IPS DF 19.7 (cell line): ENCODE measurements around the gene COMMD8.
"Not testable (repeated sequence)": the region's sequence is repeated elsewhere in the genome, so short reads cannot be mapped to it uniquely, and the experiment has no call there.

ENCODE experiments used
- DNase-seq: peaks from one replicate; pipeline ENCODE4 v3.0.0-alpha.2; 2013; ENCODE audit warnings: low read depth, low spot score

COMMD8 gene

DNA sequence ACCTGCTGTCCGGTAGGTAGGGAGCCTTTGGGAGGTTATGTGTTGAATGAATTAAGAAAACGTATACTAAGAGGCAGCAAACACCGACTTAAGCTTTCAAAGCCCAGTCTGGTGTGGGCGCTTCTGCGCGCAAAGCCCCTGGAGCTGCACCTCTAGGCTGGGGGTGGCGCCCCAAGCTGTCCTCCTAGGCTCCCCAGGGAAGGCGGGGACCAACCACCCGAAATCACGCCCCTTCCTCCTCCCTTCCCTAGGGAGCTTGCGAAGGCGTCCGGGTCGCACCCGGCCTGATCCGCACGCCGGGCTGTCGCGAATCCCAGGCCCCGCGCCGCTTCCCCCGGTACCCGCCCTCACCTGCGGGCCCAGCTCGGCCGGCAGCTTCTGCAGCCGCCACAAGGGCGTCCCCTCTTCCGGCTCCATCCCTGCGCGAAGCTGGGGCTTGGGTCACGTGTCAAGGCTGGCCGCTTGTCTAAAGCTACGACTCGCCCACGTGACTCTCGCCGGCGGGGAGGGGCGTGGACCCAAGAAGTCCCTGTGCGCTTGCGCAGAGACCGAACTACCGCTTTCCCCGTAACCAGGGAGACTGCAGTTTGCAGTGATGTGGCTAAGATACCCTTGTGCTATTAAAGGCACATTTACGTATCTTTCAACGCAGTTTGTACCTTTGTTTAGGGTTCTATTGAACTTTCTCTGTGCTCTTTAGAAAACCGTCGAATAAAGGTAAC, at the start of gene COMMD8:
TSS of gene COMMD8 (minus strand) at position 468 of the 722 bp plus-strand sequence. CDS start at position 417, 51 bp downstream.
- peak; percentile 95 for DNase-seq

DNA sequence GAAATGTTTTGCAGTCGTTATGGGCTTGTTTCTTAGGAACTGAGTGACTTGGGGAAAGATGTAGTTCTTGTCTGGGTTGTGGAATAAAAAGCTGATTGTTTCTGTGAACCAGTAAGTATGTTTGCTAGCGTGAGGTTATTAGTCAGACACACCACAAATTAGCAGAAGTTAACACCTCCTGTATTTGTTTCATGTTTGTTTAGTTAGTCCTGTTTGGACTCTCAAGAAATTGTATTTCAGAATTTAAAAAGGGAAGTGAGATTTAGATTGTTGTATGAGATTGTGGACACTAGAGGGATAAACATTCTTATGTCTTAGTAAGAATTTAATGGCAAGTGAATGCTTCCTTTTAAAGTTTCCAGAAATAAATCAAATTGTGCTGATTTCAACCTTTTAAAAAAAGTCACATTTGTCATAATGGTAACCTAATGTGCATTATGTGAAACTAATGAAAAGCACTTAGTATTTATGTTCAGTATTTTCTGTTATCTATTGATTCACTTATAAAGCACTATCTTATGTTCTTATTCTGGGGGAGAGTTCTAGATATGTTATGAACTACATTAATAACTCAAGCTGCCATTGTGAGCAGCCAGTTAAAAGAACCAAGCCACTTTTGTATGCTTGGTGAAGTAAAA, 47.1 kb upstream of the COMMD8 start:
- no peak for DNase-seq

DNA sequence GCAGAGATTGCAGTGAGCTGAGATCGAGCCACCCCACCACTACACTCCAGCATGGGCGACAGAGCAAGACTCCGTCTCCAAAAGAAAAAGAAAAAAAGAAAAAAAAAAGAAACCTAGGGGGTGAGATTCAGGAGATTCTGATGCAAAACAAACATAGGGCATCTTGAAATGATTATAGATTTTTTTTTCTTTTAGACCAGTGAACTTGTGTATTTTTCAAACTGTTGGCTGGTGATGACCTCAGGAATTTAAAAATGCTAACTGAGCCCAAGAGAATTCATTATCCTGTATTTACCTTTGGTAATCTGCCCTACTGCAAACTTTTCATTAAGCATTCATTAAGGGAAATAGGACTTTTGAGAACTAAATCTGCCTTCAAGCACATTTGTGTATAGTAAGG, 42.2 kb upstream of the COMMD8 start:
- DNase-seq, result no peak

DNA sequence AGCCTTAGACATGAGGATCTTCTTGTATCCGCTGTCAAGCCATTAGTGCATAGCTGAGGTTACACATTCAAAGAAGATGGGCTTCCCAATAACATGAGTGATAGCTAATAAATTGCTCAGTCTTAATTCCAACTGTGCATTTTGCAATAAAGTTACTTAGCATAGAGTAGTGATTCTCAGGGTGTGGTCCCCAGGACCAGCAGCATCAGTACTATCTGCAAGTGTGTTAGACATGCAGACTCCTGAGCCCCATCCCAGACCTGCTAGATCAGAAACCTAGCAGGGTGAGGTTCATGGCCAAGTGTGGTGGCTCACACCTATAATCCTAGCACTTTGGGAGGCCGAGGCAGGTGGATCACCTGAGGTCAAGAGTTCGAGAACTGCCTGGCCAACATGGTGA, 41.6 kb upstream of the COMMD8 start:
- DNase-seq, result no peak

DNA sequence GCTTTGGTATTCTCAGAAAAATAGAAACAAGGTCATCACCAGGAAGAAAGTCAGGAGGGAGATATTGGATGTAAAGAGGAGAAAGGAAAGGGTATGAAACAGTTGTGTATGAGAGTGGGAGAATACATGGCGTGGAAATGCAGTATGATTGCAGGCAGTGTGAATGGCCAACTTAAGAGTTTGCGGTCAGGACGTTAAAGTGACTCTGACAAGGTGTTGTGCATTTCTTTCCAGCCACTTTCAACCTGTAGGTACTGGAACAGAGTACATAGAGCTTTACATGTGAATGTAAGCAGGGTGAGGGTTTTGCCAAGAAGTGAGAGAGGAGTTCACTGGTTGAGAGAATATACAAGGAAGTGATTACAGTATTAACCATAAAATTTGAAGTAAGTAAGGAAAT, 37.3 kb upstream of the COMMD8 start:
- no peak for DNase-seq

DNA sequence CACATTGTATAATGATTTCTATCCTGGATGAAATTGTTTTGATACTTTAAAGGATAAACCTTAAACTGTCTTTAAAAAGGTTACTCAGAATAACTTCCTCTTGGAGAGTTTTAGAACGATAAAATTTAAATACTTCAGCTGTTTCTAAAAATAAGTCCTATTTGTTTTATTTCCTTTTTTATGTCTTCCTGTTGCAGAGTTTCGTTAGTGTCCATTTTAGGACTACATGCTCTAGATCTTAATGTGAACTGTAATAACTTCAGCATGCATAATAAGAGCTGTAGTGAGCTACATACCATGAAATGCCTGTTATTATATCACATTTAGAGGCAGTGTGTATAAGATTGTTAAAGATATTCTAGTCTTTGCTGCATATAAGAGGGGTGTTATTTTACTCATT, 36.2 kb upstream of the COMMD8 start:
- DNase-seq, result no peak

DNA sequence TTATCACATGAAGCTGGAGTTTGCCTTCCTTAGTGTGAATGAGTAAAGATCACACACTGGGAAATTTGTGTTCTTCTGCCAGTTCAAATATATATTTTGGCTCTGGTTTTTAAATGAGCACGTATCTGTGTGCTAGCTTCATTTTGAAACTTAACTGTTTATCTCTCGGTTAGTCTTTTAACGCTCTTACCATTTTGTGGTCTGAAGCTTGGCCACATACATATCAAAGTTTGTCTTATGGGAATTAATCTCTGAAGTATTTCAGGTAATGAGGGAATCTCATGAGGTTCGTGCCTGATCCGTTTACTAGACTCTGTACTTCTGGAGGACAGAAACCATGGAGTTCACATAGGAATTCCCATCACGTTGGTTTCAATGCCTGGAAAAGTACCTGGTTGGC, 35.4 kb upstream of the COMMD8 start:
- no peak for DNase-seq

DNA sequence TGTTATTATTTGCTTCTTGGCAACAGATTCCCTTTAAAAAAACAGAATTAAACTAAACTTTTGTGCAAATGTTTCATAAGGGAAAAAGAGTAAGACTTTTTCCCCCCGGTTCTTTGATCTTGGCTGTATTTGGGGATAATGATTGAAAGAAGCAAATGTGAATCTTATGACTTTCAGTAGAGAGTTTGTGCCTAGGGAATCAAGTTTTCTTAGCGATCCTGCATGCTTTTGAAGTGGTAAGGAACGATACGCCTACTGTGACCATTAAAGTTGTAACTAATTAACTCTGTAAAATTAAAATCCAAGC, 30.6 kb upstream of the COMMD8 start:
- no peak for DNase-seq

DNA sequence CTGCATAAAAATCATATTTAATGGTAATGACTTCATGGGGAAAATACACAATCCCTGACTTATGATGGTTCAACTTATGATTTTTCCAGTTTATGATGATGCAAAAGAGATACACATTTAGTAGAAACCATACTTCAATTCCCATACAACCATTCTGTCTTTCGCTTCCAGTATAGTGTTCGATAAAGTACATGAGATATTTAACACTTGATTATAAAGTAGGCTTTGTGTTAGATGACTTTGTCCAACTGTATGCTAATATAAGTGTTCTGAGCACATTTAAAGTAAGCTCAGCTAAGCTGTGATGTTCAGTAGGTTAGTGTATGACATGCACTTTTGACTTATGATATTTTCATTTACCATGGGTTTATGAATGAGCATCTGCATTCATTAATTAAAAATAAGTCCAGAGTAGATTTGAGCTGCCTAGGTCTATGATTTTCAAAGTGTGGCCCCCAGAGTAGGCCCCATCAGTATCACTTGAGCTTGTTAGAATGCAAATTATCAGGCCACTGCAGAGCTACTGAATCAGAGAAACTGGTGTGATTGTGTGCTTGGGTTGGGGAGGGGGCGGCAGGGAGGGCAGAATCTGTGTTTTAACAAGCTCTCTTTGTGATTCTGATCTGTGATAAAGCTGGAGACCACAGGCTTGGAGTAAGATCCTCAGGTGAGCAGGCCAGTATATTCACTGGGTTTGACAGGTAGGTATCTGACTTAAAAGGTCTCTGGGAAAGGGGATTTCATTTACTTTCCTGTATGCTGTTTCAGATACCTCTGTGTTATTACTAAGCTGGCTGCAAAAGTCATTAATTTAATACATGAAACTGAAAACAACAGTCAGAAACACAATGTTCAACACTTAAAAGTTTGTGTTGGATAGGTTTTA, 30.0 kb upstream of the COMMD8 start:
- DNase-seq, result no peak

DNA sequence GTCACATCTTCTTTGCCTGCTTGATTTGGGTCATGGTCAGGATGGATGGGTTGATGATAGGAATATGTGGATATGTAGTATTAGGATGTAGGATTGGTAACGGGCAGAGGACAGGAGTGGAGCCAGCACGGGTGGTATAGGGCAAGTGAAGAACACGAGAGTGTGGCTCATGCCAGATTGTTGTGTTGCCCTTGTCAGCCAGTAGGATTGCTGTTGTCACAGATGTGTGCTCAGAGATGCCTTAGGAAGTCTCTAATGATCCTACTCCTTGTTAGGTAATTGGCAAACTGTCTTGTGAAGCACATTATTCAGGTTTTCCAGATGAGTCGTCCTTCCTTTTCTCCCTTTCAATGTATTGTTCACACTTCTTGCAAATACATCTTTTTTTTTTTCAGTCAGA, 27.0 kb upstream of the COMMD8 start:
- peak; percentile 17 for DNase-seq

DNA sequence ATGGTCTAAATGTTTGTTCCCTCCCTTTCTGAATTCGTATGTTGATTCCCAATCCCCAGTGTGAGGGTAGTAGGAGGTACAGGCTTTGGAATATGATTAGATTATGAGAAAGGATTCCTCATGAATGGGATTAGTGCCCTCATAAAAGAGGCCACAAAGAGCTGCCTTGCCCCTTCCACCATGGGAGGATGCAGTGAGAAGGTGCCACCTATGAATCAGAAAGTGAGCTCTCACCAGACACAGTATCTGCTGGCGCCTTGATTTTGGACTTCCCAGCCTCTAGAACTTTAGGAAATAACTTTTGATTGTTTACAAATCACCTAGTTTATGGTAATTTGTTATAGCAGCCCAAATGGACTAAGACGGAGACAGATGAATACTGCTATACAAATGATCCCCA, 25.2 kb upstream of the COMMD8 start:
- no peak for DNase-seq

DNA sequence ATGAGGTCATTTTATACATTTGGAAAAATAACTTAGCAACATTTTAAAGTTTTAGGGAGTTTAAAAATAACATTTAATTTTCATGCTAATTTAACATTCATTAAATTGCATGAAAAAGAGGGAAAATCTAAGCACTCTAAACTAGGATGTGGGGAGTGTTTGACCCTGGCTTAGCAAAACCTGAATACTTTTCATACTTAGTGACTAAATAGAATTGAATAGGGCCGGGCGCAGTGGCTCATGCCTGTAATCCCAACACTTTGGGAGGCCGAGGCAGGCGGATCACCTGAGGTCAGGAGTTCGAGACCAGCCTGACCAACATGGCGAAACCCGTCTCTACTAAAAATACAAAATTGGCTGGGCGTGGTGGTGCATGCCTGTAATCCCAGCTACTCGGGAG, 23.2 kb upstream of the COMMD8 start:
- DNase-seq, result not testable (repeated sequence)

DNA sequence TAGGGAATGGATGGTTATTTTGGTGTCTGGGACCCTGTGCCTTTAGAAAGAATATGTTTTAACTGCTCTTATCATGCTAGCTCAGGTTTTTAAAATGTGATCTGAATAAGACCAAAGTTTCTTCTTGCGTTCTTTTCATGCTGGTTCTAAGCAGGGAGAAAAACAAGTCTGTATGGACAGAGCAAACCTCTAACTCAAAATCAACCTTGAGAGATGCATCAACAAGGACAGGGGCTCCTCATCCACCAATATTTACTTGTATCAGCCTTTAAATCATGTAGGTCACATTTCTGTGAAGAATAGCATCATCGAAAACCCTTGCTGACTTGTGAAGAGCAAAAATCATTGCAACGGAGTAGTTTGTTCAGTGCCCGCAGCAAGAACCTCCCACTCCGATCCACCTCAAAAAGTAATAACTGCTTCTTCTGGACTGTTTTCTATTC, 22.8 kb upstream of the COMMD8 start:
- DNase-seq, result no peak

DNA sequence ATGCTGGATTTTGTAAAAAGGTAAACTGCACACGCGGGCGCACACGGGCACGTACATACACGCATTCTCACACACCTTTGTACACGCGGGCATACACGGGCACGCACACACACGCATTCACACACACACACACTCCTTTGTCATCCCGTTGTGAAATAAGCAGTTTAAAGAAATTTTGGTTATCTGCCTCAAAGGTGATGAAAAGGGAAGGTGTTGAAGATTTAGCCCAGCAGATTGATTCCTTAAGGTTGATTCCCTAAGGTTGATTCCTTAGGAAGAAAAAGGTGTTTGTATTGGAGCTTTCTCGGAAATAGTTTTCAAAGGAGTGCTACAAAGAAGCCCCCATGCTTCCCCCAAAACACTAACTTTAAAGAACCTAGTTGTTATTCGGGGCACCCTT, 22.3 kb upstream of the COMMD8 start:
- no peak for DNase-seq

DNA sequence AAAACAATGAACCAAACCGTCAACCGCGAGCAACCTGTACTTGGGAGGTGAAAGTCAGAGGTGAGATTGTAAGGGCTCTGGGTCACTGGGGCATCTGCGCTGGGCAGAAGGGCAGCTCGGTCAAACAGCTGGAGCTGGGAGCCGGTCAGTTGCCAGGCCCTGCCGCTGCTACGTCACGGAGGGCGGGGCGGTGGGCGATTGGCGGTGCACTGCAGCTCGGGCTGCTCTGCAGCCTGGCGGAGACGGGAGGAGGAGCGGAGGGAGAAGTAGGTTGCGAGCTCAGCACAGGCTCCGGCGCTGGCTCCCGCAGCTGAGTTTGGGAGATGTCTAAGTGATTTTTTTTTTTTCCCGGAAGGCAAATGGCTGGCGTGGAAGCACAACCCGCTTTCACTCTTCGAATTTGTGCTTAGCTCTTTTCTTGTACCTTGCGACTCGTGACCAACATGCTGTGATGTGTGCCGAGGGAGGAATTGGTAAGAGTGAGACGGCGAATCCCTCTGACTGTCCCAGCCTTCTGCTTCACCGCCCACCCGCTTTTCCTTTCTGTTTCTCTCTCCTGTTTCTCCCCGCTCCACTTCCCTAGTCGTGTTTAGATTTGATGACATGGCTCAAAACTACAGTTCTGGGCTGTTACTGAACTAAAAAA, 21.7 kb upstream of the COMMD8 start, which contains the start of gene ATP10D:
TSS of gene ATP10D (plus strand) at position 229 of the 646 bp plus-strand sequence. CDS start 27,266 bp downstream, outside the sequence.
- DNase-seq, result peak; percentile 59

DNA sequence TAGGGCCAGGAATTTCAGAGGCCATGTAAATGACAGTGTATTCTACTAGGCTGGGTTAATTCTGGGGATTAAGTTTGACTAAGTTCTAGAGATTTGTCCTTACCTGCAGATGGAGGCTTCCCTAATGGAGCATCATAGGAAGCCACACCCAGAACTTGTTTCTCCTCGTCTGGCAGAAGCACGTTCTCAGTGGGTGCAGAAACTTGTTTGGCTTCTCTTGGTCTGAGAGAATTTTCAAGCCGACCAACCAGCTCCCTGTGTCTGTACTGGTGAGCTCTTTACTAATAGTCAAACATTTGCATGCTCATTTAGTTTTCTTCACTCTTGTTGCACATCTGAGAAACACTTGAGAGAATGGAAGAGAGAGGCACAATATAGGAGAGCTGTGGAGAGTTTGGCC, 20.7 kb upstream of the COMMD8 start:
- no peak for DNase-seq

DNA sequence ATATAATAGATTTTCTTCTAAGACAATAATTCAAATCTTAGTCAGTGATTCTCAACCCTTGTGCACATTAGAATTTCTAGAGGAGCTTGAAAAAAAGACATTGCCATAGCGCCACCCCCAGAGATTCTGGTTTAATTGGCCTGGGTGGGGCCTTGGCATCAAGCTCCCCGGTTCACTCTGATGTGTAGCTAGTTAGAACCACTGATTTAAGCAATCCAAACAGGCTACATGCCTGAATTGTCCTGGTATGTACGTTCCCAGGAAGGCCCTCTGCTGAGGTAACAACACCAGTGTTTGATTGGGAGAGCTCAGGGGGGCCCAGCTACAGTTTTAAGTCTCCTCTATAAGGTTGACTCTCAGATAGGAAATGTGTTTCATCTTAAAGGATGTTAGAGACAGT, 20.2 kb upstream of the COMMD8 start:
- DNase-seq, result no peak

DNA sequence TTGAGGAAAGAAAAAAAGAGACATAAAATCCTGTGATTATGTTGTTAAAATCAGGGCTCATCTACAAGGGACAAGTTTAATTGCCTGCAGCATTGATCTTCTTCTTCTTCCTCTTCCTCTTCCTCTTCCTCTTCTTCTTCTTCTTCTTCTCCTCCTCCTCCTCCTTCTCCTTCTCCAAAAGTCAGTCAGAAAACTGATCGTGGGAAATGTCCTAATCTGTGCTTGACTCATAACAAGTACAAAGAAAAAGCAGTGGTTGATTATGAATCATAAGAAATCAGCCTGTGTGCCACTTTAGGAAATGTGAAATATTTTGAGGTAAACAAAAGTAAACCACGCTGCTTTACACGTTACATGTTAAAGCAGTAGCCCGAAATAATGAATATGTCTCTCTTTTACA, 18.8 kb upstream of the COMMD8 start:
- DNase-seq, result no peak

DNA sequence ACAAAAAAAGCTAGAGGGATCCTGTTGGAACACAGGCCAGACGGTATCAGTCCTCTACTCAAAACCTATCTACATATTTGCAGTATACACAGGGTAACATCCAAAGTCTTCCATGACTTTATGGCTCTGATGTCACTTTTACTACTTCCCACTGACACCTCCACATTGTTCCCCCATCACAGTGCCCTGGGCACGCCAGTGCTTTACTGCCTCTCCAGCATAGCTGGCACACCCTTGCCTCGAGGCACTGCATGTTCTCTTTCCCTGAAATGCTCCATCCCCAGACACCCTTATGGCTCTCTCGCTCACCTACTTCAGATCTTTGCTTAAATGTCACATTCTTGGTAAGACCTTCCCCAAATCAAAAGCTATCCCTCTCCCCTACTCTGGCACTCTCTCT, 15.3 kb upstream of the COMMD8 start:
- DNase-seq, result no peak

DNA sequence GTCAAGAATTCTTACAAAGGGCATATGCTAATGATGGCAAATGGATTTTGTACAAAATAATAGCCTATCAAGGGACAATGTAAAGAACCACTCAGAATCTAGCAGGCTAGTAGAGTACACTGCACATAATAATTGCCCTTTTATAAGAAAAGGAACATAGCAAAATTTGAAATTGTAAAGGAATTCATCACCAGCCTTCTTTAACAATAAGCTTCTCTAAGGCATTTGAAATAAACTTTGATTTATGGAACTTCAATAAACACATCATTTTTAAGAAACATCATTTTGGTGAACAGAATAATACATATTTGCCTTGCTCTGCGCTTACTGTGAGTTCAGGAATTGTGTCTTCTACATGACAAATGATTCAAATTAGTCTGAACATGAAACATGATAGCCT, 11.9 kb upstream of the COMMD8 start:
- no peak for DNase-seq

DNA sequence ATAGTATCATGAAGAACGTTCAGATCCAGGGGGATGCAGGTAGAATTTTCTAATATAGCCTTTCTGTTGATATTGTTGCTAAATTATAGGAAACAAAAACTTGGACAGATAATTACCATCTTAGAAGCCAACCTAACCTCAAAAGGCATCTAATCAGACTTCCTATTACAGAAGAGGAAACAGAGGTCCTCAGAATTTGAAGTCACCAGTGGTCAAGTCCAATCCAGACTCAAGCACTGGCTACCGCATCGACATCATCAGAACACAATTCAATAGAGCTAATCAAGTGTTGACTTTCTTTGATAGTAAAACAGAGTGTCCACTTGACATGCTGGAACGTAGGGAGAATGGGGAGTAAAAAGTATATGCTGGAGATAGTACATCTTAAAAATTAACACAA, 11.3 kb upstream of the COMMD8 start:
- no peak for DNase-seq

DNA sequence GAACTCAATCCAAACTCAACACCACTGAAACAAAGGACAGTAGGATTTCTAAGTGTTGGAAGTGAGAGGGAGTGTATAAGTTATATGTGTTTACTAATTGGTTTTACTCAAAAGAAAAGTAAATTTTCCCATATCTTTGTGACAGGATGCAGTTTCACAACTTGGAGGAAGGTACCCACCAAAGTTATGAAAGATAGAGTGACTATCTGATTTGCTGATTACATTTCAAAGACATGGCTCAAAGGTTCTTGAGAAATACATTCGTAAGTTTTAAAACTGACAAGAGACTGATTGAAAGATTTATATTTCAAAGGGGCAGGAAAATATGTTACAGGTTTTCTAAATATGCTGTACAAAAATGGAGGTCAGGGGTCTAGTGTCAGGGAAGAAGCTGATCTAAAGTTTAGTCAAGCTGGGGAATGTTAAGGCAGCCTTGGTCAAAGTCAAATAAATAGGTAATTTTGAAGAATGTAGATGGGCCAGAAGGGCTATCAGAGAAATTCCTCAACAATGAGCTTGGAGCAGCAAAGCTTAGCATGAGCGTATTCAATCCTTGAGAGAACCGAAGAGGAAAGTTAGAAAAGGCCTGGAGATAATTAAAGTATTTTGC, 9.7 kb upstream of the COMMD8 start:
- no peak for DNase-seq
